Measurements from ENCODE around the gene SPTBN1.
"Not testable (repeated sequence)": the region's sequence is repeated elsewhere in the genome, so short reads cannot be mapped to it uniquely, and the experiment has no call there.

GRCh38 chr2:54529518-54529917 lies 73.4 kb downstream of the SPTBN1 start:
- TF ChIP-seq CTCF (conservative IDR thresholded peaks at IDR 0.05); ZFX (IDR thresholded peaks at IDR 0.05): not testable (repeated sequence)

Data from C4-2B (cell line).